Measurements from ENCODE around the gene NME8.

DNA sequence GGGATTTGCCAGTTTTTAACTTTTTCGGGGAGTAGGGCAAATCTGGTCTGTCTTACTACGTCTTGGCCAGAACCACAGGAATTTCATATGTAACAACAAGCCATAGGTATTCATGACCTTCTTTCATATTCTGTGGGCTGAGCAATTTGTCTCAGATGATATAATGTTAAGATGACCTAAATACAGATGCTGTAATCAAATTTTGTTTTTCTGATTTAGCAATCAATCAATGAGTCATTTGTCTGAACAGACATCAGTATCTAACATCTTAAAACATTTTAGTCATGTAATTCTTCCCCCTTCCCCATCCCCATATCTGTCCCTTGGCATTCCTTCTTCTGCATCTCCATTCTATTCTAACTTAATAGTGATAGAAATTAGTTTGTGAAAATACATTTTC is 24.8 kb upstream of the NME8 start:
- TF ChIP-seq, protein P1, sequence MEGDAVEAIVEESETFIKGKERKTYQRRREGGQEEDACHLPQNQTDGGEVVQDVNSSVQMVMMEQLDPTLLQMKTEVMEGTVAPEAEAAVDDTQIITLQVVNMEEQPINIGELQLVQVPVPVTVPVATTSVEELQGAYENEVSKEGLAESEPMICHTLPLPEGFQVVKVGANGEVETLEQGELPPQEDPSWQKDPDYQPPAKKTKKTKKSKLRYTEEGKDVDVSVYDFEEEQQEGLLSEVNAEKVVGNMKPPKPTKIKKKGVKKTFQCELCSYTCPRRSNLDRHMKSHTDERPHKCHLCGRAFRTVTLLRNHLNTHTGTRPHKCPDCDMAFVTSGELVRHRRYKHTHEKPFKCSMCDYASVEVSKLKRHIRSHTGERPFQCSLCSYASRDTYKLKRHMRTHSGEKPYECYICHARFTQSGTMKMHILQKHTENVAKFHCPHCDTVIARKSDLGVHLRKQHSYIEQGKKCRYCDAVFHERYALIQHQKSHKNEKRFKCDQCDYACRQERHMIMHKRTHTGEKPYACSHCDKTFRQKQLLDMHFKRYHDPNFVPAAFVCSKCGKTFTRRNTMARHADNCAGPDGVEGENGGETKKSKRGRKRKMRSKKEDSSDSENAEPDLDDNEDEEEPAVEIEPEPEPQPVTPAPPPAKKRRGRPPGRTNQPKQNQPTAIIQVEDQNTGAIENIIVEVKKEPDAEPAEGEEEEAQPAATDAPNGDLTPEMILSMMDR (IDR thresholded peaks at IDR 0.05) = no peak
- no peak for TF ChIP-seq ZFX (IDR thresholded peaks at IDR 0.05; ENCODE audit: borderline replicate concordance)
